SH-SY5Y (cell line): Measurements from ENCODE around the gene WDR70.

Source experiments
- GATA2 ChIP-seq: IDR thresholded peaks from 2 replicates; pipeline ENCODE4 v1.6.1; 2011; ENCODE audit warnings: mild to moderate bottlenecking, low read depth, low read length
- GATA3 ChIP-seq: IDR thresholded peaks from 2 replicates; pipeline ENCODE4 v1.6.1; 2011; ENCODE audit warnings: low read depth, mild to moderate bottlenecking, low read length, moderate library complexity

GRCh38 chr5:37549411-37549810, 170.3 kb downstream of the WDR70 start:
- TF ChIP-seq GATA2, result no peak
- TF ChIP-seq GATA3, result no peak
